HG03095 (cell line): ENCODE measurements around the gene WRAP53.
"Not testable (repeated sequence)": the region's sequence is repeated elsewhere in the genome, so short reads cannot be mapped to it uniquely, and the experiment has no call there.

Experiments used
- ATAC-seq: cut with Tn5 transposase; IDR thresholded peaks from one replicate; pipeline ENCODE4 v1.9.1; 2021; ENCODE audit warnings: moderate library complexity; ENCODE audit not compliant: unreplicated experiment

Gene WRAP53

DNA sequence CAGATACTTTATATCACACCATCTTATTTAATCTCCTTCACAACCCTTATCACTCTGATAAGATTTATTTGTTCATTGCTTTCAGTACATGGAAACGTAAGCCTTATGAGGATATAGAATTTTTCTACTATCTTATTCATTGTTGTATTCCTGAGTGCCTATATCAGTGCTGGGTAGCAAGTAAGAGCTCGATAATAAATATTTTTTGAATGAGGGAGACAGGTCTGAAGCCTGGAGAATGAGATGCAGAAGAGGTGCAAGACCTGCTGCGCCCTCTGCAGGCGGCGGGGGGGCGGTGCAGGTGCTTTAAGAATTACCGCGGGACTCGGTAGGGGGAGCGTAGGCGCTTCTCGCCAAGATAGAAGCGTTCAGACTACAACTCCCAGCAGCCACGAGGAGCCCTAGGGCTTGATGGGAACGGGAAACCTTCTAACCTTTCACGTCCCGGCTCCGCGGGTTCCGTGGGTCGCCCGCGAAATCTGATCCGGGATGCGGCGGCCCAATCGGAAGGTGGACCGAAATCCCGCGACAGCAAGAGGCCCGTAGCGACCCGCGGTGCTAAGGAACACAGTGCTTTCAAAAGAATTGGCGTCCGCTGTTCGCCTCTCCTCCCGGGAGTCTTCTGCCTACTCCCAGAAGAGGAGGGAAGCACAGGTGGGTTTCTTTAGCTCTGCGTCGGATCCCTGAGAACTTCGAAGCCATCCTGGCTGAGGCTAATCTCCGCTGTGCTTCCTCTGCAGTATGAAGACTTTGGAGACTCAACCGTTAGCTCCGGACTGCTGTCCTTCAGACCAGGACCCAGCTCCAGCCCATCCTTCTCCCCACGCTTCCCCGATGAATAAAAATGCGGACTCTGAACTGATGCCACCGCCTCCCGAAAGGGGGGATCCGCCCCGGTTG, at the start of gene WRAP53:
TSS of gene WRAP53 (plus strand) at position 570 of the 900 bp plus-strand sequence. CDS start at position 742, 172 bp downstream.
- ATAC-seq = peak; percentile 61

DNA sequence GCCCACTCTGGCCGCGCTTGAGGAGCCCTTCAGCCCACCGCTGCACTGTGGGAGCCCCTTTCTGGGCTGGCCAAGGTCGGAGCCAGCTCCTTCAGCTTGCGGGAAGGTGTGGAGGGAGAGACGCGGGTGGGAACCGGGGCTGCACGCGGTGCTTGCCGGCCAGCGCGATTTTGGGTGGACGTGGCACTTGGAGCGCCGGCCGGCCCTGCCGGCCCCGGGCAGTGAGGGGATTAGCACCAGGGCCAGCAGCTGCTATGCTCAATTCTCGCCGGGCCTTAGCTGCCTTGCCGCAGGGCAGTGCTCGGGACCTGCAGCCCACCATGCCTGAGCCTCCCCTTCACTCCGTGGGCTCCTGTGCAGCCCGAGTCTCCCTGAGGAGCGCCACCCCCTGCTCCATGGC, 47.5 kb upstream of the WRAP53 start:
- no peak for ATAC-seq

DNA sequence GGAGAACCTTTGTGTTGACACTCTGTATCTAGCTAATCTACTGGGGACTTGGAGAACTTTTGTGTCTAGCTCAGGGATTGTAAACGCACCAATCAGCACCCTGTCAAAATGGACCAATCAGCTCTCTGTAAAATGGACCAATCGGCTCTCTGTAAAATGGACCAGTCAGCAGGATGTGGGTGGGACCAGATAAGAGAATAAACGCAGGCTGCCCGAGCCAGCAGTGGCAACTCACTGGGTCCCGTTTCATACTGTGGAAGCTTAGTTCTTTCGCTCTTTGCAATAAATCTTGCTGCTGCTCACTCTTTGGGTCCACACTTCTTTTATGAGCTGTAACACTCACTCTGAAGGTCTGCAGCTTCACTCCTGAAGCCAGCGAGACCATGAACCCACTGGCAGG, 46.6 kb upstream of the WRAP53 start:
- ATAC-seq = not testable (repeated sequence)

DNA sequence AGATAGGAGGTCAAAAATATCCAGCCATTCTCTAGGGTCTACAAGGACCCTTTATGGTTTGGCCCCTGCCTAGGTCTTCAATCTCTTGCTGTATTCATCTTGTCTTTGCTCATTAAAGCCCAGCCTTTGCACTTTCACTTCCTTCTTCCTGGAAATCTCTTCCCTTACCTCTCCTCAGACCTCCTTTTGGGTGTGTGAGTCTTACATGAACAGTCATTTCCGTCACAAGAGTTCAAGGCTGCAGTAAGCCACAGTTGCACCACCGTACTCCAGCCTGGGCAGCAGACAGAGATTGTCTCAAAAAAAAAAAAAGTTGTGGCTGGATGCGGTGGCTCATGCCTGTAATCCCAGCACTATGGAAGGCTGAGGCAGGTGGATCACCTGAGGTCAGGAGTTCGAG, 43.5 kb upstream of the WRAP53 start:
- no peak for ATAC-seq

DNA sequence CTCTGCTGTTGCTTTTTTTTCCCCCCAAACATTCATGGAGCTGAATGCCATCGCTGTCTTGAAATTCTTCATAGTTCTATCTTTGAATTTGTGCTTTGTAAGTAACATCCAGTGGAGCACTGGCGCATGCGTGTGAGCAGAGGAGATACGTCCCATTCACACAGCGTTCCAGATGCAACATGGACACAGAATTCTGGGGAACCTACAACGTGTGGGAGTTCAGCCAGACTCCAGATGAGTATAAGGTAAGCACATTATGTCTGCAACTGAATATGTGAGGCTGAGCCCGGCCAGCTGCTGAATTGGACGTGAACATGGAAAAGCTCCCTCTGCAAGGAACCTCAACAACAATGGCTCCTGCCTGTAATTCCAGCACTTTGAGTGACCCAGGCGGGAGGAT, 41.8 kb upstream of the WRAP53 start:
- no peak for ATAC-seq

DNA sequence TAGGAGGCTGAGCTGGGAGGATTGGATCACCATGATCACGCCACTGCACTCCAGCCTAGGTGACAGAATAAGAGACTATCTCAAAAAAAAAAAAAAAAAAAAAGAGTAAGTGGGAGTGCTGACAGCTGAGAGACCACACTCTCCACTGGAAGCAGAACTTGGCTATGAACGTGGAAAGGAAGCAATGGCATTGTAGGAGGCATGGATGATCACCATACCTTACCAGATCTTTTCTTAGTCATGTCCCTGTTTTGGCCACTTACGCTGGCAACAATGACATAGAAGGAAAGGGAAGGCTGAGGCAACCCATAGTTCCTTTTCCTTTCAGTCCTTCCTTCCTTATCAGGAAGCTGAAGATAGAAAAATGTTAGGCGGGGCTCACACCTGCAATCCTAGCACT, 41.3 kb upstream of the WRAP53 start:
- no peak for ATAC-seq

DNA sequence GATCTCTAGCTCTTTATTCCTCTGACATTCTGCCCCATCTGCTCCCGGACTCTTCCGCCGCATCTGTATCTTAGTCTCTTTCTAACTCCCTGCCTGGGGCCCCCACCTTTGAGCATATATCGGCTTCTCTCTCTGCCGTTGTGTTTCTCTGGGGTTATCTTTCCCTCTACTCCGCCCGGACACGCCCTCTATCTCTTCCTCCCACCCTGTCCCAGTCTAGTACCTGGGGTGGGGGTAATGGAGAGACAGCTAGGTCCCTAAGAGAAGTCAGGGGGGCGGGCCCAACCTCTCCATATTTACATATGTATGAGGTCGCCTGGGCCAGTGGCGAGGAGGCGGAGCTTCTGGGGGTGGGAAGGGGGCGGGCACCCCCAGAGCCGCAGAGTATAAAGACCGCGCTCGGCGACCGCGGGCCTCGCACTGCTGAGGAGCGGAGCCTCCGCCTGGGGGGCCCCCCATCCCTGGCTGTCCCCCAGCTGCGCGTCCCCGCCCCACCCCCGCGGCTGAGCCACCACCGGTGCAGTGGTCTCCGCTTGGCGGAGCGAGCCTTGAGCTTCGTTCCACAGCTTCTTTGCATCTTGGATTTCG, 37.7 kb upstream of the WRAP53 start, which contains the start of gene ATP1B2:
TSS of gene ATP1B2 (plus strand) at position 418 of the 588 bp plus-strand sequence. CDS start 593 bp downstream, outside the sequence.
- ATAC-seq = no peak

DNA sequence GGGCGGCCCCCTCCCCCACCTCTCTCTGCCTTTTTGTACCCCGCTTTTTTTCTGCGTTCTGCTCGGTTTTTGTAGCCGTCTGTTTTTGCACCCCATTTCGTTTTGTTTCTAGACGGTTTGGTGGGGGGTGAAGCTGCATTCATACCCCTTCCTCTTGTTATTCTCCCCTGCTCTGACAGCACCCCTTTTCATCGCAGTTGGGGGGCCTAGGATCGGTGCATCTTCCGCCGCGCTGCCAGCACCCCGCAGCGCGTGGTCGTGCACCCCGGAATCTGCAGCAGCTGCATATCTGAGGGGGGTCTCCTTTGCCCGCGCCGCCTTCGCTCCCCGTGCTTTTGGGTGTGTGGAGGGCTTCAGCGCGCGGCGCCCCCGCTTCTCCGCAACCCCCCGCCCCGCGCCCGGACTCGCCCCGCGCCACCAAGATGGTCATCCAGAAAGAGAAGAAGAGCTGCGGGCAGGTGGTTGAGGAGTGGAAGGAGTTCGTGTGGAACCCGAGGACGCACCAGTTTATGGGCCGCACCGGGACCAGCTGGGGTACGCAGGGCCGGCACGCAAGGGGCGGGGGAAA, 37.1 kb upstream of the WRAP53 start:
- no peak for ATAC-seq

DNA sequence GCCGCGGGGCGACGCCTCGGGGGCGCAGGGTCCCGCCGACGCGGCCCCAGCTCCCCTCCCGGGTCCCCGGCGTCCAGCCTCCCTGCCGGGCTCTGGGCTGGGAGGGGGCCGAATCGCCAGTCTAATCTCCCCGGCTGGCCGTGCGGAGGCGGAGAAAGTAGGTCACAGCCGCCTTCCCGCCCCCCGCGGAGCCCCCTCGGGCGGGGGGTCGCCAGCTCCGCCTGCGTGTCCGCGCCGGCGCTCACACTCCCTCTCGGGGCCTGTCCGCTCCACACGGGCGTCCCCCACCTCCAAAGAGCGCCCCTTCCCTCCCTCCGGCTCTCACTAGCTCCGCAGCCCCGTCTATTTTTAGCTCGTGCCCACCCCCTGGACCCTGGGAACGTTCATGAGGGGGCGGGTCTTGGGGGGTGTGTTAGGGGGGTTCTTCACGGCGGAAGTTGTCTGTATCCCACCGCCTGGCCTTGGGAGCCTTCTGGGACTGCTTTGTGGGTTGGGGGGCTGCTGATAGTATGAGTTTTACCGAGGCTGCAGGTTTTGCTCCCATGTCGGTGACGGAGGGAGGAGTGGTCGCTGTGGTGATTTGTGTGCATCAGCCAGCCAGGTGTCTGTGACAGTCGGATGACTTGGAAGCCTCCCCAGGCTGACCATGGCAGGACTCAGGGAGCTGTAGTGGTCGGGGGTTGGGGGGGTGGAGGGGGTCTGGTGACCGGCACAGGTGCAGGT, 36.5 kb upstream of the WRAP53 start:
- ATAC-seq = no peak

DNA sequence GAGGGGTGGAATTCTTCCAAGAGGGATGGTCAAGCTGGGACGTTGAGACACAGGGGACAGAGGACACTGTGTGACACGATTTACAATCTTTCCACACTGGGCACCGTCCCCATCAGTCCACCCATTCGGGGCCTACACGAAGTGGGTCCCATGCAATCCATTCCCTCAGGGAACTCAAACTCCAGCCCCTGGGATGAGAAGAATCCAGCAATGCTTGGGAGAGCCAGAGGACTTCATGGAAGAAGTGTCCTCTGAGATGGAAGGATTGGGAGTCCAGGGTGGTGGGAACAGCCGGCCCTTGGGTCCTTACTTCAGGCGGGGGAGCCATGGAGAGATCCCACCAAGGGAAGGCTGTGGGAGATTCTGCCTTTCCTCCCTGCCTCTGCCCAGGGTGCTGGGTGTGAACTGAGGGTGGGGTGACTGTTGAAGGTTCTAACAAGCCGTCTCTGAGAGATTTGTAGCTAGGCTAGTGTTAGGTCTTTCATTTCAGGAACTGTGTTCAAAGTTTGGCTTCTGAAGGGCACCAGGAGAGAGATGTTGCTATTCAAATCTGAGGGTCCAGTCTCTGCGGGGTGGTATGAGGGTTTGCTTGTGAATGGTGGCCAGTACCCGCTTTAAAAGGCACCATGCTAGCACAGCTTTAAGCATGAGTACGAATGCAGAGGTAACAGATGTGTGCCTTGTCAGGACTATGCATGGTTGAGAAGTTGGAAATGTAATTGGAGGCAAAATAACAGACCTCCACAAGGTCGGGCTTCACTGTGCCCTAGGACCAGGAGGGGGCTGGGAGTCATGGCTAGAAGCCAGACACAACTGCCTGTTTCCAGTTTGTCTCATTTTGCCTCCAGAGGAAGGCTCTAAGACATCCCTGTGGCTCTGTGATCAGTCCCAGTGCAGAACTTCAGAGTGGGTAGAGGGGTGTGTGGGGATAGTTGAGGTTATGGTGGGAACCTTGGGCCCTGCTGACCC, 35.6 kb upstream of the WRAP53 start:
- no peak for ATAC-seq

DNA sequence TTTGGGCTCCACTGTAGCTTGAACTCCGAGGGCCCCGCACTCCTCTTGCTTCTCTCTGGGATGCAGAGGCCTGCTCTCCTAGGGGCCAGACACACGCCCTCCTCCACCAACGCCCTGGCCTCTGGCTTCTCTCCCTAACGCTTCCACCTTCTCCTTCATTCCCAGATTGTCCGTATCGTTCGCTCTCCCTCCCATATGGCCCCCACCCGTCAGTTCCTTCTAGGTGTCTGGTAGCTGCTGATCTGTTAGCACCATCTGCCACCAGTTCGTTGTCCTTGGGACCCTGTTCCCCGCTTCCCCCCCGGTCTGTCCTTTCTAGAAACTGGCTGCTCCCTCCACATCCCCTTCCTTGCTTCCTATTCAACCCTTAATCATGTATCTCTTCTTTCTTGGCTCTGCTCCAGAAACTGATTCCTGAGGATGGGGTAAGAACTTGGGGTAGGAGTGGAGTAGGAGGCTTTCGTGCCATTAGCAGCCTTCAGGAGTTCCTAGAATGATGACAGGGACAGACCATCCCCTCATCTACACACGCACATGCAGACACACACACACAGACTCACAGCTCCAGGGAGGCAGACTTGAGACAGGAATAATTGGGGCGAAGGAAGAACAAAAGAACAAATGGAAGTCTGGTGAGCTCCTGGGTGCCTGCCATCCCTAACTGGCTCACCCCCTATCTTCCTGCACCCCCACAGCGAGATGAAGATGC, 33.3 kb upstream of the WRAP53 start:
- ATAC-seq = no peak

DNA sequence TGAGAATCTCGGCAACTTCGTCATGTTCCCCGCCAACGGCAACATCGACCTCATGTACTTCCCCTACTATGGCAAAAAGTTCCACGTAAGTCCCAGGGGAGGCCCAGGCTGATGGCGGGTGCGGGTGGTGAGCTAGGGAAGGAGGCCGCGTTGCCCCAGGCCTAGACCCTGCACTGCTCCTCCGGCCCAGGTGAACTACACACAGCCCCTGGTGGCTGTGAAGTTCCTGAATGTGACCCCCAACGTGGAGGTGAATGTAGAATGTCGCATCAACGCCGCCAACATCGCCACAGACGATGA, 32.8 kb upstream of the WRAP53 start:
- no peak for ATAC-seq

DNA sequence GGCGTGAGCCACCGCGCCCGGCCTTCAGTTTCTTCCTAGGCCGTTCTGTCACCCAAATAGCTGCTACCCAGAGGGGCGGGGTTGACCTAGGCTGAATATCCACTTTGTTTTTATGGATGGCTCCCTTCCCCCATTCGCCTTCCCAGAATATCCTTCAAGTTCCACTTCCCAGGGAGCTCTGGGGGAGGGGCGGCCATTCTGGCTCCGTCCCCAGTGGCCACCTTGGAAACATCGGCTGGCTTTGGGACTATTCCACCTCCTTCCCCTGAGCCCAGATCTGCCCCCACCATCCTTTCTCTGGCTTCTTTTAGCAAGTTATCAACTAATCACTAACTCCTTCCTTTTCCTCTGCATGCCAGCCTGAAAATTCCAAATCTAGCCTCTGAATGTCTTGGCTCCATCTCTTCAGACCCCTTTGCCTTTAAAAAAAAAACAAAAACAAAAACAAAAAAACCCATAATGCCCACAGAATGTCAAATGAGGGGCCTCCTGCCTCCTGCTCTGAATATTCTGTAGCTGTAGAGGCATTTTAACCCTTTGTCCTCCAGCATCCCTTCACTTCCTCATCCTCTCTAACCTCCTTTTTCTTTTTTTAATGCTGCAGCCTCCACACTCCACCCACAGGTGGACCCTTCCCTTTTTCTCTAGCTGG, 31.2 kb upstream of the WRAP53 start:
- no peak for ATAC-seq

DNA sequence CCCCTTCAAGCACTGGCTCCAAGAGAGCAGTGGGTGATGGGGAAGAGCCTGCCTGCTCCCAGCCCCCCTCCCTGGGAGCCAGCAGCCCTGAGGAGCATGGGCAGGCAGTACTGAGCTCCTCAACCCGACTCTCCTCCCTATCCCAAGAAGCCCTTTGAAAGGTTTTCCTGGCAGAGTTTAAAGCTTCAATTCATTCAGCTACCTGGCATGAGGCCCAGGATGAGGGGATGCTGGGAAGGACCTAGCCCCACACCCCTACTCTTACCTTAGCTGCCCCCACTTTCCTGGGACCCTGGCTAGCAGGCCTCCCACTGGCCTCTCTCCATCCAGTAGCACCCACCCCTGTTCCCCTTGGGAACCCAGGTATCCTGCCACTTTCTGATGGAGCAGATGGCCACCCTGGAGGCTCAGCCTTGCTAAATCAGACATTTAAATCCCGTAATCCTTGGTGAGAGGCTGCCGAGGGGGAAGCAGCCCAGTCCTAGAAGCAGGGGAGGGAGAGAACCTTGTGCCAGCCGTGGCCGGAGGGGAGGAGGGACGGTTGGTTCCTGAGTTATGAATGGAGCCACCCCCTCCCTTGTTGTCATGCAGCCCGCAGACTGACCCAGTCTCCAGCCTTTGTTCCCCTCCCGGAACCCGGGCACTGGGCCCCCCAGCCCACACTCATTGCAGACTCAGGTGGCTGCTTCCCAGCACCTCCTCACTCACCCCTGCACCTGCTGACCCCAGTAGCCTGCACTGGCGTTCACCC, 20.4 kb upstream of the WRAP53 start:
- no peak for ATAC-seq

DNA sequence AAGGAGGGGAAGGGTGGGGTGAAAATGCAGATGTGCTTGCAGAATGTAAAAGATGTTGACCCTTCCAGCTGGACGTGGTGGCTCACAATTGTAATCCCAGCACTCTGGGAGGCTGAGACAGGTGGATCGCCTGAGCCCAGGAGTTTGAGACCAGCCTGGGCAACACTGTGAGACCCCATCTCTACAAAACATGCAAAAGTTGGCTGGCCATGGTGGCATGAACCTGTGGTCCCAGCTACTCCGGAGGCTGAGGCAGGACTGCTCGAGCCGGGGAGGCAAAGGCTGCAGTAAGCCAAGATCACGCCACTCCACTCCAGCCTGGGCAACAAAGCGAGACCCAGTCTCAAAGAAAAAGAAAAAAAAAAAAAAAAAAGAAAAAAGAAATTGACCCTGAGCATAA, 19.8 kb upstream of the WRAP53 start:
- ATAC-seq = no peak

DNA sequence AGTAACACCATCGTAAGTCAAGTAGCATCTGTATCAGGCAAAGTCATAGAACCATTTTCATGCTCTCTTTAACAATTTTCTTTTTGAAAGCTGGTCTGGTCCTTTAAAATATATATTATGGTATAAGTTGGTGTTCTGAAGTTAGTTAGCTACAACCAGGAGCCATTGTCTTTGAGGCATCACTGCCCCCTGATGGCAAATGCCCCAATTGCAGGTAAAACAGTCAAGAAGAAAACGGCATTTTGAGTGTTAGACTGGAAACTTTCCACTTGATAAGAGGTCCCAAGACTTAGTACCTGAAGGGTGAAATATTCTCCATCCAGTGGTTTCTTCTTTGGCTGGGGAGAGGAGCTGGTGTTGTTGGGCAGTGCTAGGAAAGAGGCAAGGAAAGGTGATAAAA, 15.0 kb upstream of the WRAP53 start:
- no peak for ATAC-seq

DNA sequence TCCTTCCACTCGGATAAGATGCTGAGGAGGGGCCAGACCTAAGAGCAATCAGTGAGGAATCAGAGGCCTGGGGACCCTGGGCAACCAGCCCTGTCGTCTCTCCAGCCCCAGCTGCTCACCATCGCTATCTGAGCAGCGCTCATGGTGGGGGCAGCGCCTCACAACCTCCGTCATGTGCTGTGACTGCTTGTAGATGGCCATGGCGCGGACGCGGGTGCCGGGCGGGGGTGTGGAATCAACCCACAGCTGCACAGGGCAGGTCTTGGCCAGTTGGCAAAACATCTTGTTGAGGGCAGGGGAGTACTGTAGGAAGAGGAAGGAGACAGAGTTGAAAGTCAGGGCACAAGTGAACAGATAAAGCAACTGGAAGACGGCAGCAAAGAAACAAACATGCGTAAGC, 13.3 kb upstream of the WRAP53 start:
- no peak for ATAC-seq

DNA sequence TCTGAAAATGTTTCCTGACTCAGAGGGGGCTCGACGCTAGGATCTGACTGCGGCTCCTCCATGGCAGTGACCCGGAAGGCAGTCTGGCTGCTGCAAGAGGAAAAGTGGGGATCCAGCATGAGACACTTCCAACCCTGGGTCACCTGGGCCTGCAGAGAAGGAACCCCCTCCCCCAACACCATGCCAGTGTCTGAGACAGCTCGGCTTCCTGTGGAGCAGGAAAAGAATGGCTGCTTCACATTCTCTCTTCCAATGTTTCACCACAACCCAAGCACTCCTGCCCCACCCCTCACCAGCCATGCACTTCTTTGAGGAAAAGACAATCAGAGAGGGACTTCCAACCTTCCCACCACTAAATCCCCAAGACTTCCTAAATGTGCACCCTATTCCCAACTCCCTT, 11.7 kb upstream of the WRAP53 start:
- ATAC-seq = no peak
